Trophoblast cell (in vitro differentiated cells and primary cell): ENCODE results near the gene MINPP1.
"Not testable (repeated sequence)": the region's sequence is repeated elsewhere in the genome, so short reads cannot be mapped to it uniquely, and the experiment has no call there.

Experiments
- DNase-seq, 2 donors: peaks; one replicate each; pipeline ENCODE4 v3.0.0-alpha.2; 2016
- H2AFZ ChIP-seq: 2 replicates; pipeline ENCODE4 v1.6.1; 2013; ENCODE audit warnings: low read length, moderate library complexity, mild to moderate bottlenecking; ENCODE audit not compliant: insufficient read depth, poor library complexity
- H2AK5ac ChIP-seq: 2 replicates; pipeline ENCODE4 v1.6.1; 2013; ENCODE audit warnings: mild to moderate bottlenecking, low read length
- H2BK120ac ChIP-seq: 2 replicates; pipeline ENCODE4 v1.6.1; 2013; ENCODE audit warnings: low read length, mild to moderate bottlenecking, moderate library complexity; ENCODE audit not compliant: insufficient read depth, poor library complexity
- H2BK12ac ChIP-seq: 2 replicates; pipeline ENCODE4 v1.6.1; 2013; ENCODE audit warnings: mild to moderate bottlenecking, low read length, moderate library complexity
- H2BK5ac ChIP-seq: 2 replicates; pipeline ENCODE4 v1.6.1; 2013; ENCODE audit warnings: low read length, low read depth, moderate library complexity, mild to moderate bottlenecking; ENCODE audit not compliant: poor library complexity
- H3K14ac ChIP-seq: 2 replicates; pipeline ENCODE4 v1.6.1; 2013; ENCODE audit warnings: mild to moderate bottlenecking, low read length
- H3K18ac ChIP-seq: 2 replicates; pipeline ENCODE4 v1.6.1; 2013; ENCODE audit warnings: mild to moderate bottlenecking, low read length
- H3K23ac ChIP-seq: 2 replicates; pipeline ENCODE4 v1.6.1; 2013; ENCODE audit warnings: low read length
- H3K27ac ChIP-seq: 2 replicates; pipeline ENCODE4 v1.5.1; 2013; ENCODE audit warnings: low read depth, mild to moderate bottlenecking, inconsistent platforms, low read length, moderate library complexity
- H3K27me3 ChIP-seq: 2 replicates; pipeline ENCODE4 v1.6.1; 2013; ENCODE audit warnings: inconsistent platforms, mild to moderate bottlenecking, low read length, moderate library complexity; ENCODE audit not compliant: insufficient read depth
- H3K36me3 ChIP-seq, 2 experiments: 1 replicate in 1 of 2; 2 replicates in 1 of 2; pipeline ENCODE4 v1.6.1; 2013; ENCODE audit warnings: low read length in 2 of 2, mild to moderate bottlenecking in 2 of 2, moderate library complexity in 1 of 2; ENCODE audit not compliant: insufficient read depth in 2 of 2, control insufficient read depth in 1 of 2
- H3K4ac ChIP-seq: 2 replicates; pipeline ENCODE4 v1.6.1; 2013; ENCODE audit warnings: low read depth, mild to moderate bottlenecking, low read length, moderate library complexity
- H3K4me1 ChIP-seq, 2 experiments: 1 replicate in 1 of 2; 2 replicates in 1 of 2; pipeline ENCODE4 v1.6.1; 2013; ENCODE audit warnings: low read length in 2 of 2, mild to moderate bottlenecking in 2 of 2, moderate library complexity in 1 of 2; ENCODE audit not compliant: insufficient read depth in 2 of 2, control insufficient read depth in 1 of 2
- H3K4me2 ChIP-seq: 2 replicates; pipeline ENCODE4 v1.6.1; 2013; ENCODE audit warnings: inconsistent platforms, mild to moderate bottlenecking, low read length, moderate library complexity
- H3K4me3 ChIP-seq: 2 replicates; pipeline ENCODE4 v1.5.1; 2013; ENCODE audit warnings: mild to moderate bottlenecking, low read depth, low read length, inconsistent platforms
- H3K79me1 ChIP-seq: one replicate; pipeline ENCODE4 v1.6.1; 2013; ENCODE audit warnings: low read length
- H3K79me2 ChIP-seq: 2 replicates; pipeline ENCODE4 v1.6.1; 2013; ENCODE audit warnings: low read length, mild to moderate bottlenecking; ENCODE audit not compliant: control insufficient read depth, insufficient read depth, poor library complexity
- H3K9ac ChIP-seq: 2 replicates; pipeline ENCODE4 v1.6.1; 2013; ENCODE audit warnings: mild to moderate bottlenecking, low read length
- H3K9me3 ChIP-seq: 2 replicates; pipeline ENCODE4 v1.6.1; 2013; ENCODE audit warnings: low read depth, mild to moderate bottlenecking, control low read depth, inconsistent platforms, low read length; ENCODE audit not compliant: insufficient read depth
- H4K12ac ChIP-seq: 2 replicates; pipeline ENCODE4 v1.6.1; 2013; ENCODE audit warnings: low read depth, mild to moderate bottlenecking, low read length, moderate library complexity
- H4K8ac ChIP-seq: 2 replicates; pipeline ENCODE4 v1.6.1; 2013; ENCODE audit warnings: low read depth, mild to moderate bottlenecking, low read length, moderate library complexity
- H4K91ac ChIP-seq: one replicate; pipeline ENCODE4 v1.6.1; 2013; ENCODE audit warnings: low read depth, mild to moderate bottlenecking, low read length, moderate library complexity
- WGBS: extraction: QIAGEN DNeasy Blood & Tissue Kit; methylation state at CpG from one replicate; pipeline ENCODE4 v1.1.7; 2013; ENCODE audit warnings: missing lambda C conversion rate; ENCODE audit not compliant: insufficient read length, insufficient coverage; ENCODE audit errors: extremely low coverage; 5-methylcytosine and 5-hydroxymethylcytosine counted together

Gene MINPP1

DNA sequence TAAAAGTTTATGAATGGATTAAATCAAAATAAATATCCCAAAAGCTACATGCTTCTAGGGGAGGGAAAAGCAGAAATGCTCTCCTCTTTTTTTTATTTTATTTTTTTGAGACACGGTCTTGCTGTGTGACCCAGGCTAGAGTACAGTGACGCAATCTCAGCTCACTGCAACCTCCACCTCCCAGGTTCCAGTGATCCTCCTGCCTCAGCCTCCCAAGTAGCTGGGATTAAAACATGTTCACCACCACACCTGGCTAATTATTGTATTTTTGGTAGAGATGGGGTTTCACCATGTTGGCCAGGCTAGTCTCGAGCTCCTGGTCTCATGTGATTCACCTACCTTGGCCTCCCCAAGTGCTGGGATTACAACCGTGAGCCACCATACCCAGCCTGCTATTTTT is 88.2 kb downstream of the MINPP1 start:
- H3K4me1 ChIP-seq, H4K8ac ChIP-seq, H3K4me2 ChIP-seq, H2BK5ac ChIP-seq, H3K36me3 ChIP-seq, H2BK12ac ChIP-seq, H2AFZ ChIP-seq, H3K14ac ChIP-seq, H3K18ac ChIP-seq, H3K9me3 ChIP-seq, H3K27me3 ChIP-seq, H3K23ac ChIP-seq, H3K4ac ChIP-seq, H4K12ac ChIP-seq, DNase-seq, H3K79me2 ChIP-seq, H2BK120ac ChIP-seq, H3K4me3 ChIP-seq, H3K27ac ChIP-seq, H4K91ac ChIP-seq, H2AK5ac ChIP-seq, H3K9ac ChIP-seq, H3K79me1 ChIP-seq: not testable (repeated sequence)
- WGBS, result no CpG with 5 or more reads among the region's 4 CpGs

DNA sequence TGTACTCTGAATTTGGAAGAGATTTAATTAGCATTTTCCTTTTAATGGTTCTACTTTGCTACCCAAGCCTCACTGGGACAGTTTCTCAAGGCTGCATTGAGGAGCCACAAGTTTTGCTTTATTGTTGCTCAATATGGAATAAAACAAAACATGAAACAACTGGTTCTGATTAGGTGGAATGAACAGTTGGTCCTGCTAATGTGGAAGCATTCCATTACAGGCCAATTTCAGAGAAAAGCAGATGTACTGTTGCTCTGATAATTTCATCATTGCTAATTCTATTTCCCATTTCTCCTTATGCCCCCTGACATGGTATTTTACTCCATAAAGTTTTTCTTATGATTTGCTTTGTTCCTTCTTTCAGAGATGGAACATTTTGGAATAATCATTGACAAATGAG is 89.0 kb downstream of the MINPP1 start:
- no peak overlapping the region for H3K9ac ChIP-seq
- H3K36me3 ChIP-seq, result no peaks in the 10 kb centered on the region
- no peak overlapping the region for H3K4ac ChIP-seq
- H3K4me2 ChIP-seq, result no peak overlapping the region
- no peaks in the 10 kb centered on the region for H3K79me1 ChIP-seq
- no peak overlapping the region for H2AFZ ChIP-seq
- no peak overlapping the region for H3K14ac ChIP-seq
- H4K91ac ChIP-seq, result no peak overlapping the region
- no peak overlapping the region for H2BK12ac ChIP-seq
- H4K8ac ChIP-seq, result no peak overlapping the region
- H3K4me1 ChIP-seq, result no peaks in the 10 kb centered on the region
- H4K12ac ChIP-seq, result no peak overlapping the region
- no peaks in the 10 kb centered on the region for H3K9me3 ChIP-seq
- DNase-seq, result no peak
- no peaks in the 10 kb centered on the region for H3K27me3 ChIP-seq
- no peak overlapping the region for H3K4me3 ChIP-seq
- no peak overlapping the region for H3K27ac ChIP-seq
- no peak overlapping the region for H3K23ac ChIP-seq
- no peak overlapping the region for H3K18ac ChIP-seq
- H2BK5ac ChIP-seq, result no peak overlapping the region
- no peak overlapping the region for H2BK120ac ChIP-seq
- H3K79me2 ChIP-seq, result no peaks in the 10 kb centered on the region
- no peak overlapping the region for H2AK5ac ChIP-seq

GRCh38 chr10:87594181-87594580 is 89.5 kb downstream of the MINPP1 start:
- H4K12ac ChIP-seq, result no peak overlapping the region
- no peak overlapping the region for H3K14ac ChIP-seq
- H4K8ac ChIP-seq, result no peak overlapping the region
- no peak overlapping the region for H3K27ac ChIP-seq
- no CpG with 5 or more reads among the region's 1 CpG for WGBS
- no peak overlapping the region for H3K4ac ChIP-seq
- H3K9ac ChIP-seq, result no peak overlapping the region
- H2AFZ ChIP-seq, result no peak overlapping the region
- H2BK120ac ChIP-seq, result no peak overlapping the region
- no peak overlapping the region for H2AK5ac ChIP-seq
- DNase-seq, result peak in 1 of 2 donors; percentile 7
- H4K91ac ChIP-seq, result no peak overlapping the region
- H3K9me3 ChIP-seq, result no peaks in the 10 kb centered on the region
- H3K79me1 ChIP-seq, result no peaks in the 10 kb centered on the region
- no peak overlapping the region for H3K18ac ChIP-seq
- no peak overlapping the region for H3K4me2 ChIP-seq
- no peaks in the 10 kb centered on the region for H3K27me3 ChIP-seq
- H3K4me1 ChIP-seq, result no peaks in the 10 kb centered on the region
- H2BK5ac ChIP-seq, result no peak overlapping the region
- H3K4me3 ChIP-seq, result no peak overlapping the region
- no peak overlapping the region for H3K23ac ChIP-seq
- H3K79me2 ChIP-seq, result no peaks in the 10 kb centered on the region
- H3K36me3 ChIP-seq, result no peaks in the 10 kb centered on the region
- H2BK12ac ChIP-seq, result no peak overlapping the region

GRCh38 chr10:87594864-87595263 is 90.2 kb downstream of the MINPP1 start:
- no peaks in the 10 kb centered on the region for H3K9me3 ChIP-seq
- H4K8ac ChIP-seq, result no peak overlapping the region
- H3K36me3 ChIP-seq, result no peaks in the 10 kb centered on the region
- no peaks in the 10 kb centered on the region for H3K79me1 ChIP-seq
- no peak overlapping the region for H3K14ac ChIP-seq
- no peak overlapping the region for H3K23ac ChIP-seq
- H2AFZ ChIP-seq, result no peak overlapping the region
- H3K4ac ChIP-seq, result no peak overlapping the region
- H3K4me2 ChIP-seq, result no peak overlapping the region
- H4K91ac ChIP-seq, result no peak overlapping the region
- H3K9ac ChIP-seq, result no peak overlapping the region
- H3K27me3 ChIP-seq, result no peaks in the 10 kb centered on the region
- H3K18ac ChIP-seq, result no peak overlapping the region
- WGBS, result no CpG with 5 or more reads among the region's 2 CpGs
- no peak overlapping the region for H3K4me3 ChIP-seq
- DNase-seq, result no peak
- no peak overlapping the region for H2BK120ac ChIP-seq
- no peaks in the 10 kb centered on the region for H3K79me2 ChIP-seq
- no peaks in the 10 kb centered on the region for H3K4me1 ChIP-seq
- H2BK5ac ChIP-seq, result no peak overlapping the region
- no peak overlapping the region for H2BK12ac ChIP-seq
- H4K12ac ChIP-seq, result no peak overlapping the region
- no peak overlapping the region for H2AK5ac ChIP-seq
- no peak overlapping the region for H3K27ac ChIP-seq

DNA sequence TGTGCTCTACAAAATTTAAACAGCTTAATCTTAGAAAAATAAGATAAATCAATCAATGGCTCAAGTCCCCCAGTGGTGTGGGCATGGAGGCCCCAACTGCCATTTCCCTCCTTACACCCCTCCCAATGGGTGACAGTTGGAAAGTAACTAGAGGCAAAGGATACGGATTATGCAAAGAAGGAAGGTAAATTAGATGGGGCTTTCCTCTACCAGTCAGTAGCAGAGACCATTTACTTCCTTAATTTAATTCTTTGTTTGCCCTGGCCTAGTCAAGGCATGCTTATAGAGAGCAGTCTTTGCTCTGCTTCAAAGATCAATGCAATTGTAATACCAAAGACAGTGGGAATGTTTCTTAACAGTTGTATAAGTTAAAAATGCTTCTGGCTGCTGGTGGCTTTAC is 91.7 kb downstream of the MINPP1 start:
- Histone ChIP-seq H3K23ac (no peak overlapping the region), H4K12ac (no peak overlapping the region), H3K36me3 (no peaks in the 10 kb centered on the region), H2AFZ (no peak overlapping the region), H3K18ac (no peak overlapping the region), H3K9me3 (no peaks in the 10 kb centered on the region), H2BK120ac (no peak overlapping the region), H2BK12ac (no peak overlapping the region), H3K4ac (no peak overlapping the region), H2BK5ac (no peak overlapping the region), H2AK5ac (no peak overlapping the region), H3K27me3 (no peaks in the 10 kb centered on the region), H3K79me2 (no peaks in the 10 kb centered on the region), H3K79me1 (no peaks in the 10 kb centered on the region), H3K4me1 (no peaks in the 10 kb centered on the region), H4K91ac (no peak overlapping the region), H4K8ac (no peak overlapping the region), H3K9ac (no peak overlapping the region), H3K27ac (no peak overlapping the region), H3K4me3 (no peak overlapping the region), H3K4me2 (no peak overlapping the region), H3K14ac (no peak overlapping the region)
- WGBS, result no CpG with 5 or more reads among the region's 1 CpG
- DNase-seq, result no peak
